HG02943 (cell line): Measurements from ENCODE around the gene GPR34.
"Not testable (repeated sequence)": the region's sequence is repeated elsewhere in the genome, so short reads cannot be mapped to it uniquely, and the experiment has no call there.

ENCODE experiments used
- ATAC-seq: cut with Tn5 transposase; IDR thresholded peaks from one replicate; pipeline ENCODE4 v1.9.1; 2021; ENCODE audit warnings: mild to moderate bottlenecking, low read depth, moderate library complexity; ENCODE audit not compliant: unreplicated experiment

GPR34 gene, protein sequence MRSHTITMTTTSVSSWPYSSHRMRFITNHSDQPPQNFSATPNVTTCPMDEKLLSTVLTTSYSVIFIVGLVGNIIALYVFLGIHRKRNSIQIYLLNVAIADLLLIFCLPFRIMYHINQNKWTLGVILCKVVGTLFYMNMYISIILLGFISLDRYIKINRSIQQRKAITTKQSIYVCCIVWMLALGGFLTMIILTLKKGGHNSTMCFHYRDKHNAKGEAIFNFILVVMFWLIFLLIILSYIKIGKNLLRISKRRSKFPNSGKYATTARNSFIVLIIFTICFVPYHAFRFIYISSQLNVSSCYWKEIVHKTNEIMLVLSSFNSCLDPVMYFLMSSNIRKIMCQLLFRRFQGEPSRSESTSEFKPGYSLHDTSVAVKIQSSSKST

GRCh38 chrX:41688835-41689234, at the start of gene GPR34:
Gene GPR34 (plus strand): TSS chrX:41688973. CDS start chrX:41695634, 6,661 bp downstream.
- no peak for ATAC-seq

GRCh38 chrX:41646201-41646600, 42.6 kb upstream of the GPR34 start:
- ATAC-seq, result not testable (repeated sequence)

GRCh38 chrX:41653125-41653524, 35.6 kb upstream of the GPR34 start:
- no peak for ATAC-seq

DNA sequence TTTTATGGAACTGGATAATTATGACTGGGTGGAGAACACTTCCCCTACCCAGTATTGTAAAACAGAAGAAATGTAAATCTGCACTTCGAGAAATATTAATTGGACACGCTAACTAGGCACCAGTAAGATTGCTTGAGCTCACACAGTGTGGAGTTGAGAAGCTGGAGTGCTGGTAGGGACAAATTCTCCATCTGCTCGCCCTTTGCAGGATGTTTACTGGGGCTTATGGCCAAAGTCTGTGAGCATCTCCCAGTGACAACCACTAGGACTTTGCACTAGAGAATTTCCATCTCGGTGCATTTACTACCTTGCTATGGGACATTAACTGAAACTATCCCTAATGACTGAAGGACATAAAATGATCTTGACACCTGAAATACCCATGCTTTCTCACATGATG, 33.7 kb upstream of the GPR34 start:
- no peak for ATAC-seq

- ATAC-seq, result no peak
These were observed 33.1 kb upstream of the GPR34 start for GRCh38 chrX:41655631-41656030.

- ATAC-seq, result no peak
These were observed 27.2 kb upstream of the GPR34 start for GRCh38 chrX:41661366-41662095.

GRCh38 chrX:41664375-41664901, 24.3 kb upstream of the GPR34 start:
- ATAC-seq, result peak; percentile 81

DNA sequence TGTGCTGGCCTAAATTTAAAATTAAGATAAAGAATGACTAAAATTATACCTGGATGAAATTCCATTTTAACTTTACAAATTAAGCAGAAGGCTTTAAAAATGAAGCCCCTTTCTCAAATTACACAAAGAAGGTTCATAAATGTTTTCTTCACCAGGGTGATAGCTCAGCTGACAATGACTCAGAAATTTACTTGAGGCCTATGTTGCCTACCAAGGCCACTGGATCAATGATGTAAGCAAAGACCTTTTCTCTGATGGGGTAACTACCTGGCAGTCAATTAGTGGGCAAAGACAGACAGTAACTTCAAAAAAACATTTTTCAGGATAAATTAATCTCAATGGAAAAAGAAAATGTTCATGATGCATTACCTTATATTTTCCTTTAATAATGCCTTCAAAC, 23.9 kb upstream of the GPR34 start:
- ATAC-seq, result no peak

DNA sequence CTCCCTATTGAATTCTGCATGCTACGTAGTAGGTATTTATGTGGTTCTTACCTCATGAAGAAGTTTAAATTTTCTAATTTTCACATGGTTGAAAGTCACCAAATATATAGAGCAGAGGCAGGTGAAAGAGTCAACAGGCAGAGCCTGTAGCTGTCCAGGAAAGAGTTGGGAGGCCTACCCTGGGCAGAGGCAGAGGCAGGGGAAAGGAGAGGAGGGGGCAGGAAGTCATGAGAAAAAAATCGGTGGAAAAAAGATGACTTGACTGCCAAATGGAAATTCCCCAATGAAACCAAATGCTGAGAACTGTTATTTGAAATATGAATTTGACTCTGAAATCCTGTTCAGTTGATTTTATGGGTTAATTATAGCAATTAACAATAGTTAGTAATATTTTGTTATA, 23.1 kb upstream of the GPR34 start:
- no peak for ATAC-seq

DNA sequence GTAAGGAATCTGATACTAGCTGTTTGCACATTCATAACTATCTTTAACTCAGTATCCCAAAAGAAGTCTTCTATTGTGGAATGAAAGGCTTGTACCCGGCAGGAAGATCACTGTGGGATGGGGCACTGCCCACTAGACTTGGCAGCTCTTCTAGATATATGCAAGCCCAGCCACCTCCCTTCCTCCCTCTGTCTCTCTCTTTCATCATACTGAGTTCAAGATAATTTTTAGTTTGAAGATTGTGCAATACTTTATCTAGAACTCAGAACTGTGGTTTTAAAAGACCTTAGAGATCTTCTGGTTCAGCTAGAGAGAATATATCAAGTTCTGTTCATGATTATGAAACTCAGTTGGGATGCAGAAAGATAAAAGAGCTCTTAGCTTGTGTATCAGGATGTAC, 22.5 kb upstream of the GPR34 start:
- ATAC-seq, result no peak

- no peak for ATAC-seq
These were observed 21.1 kb upstream of the GPR34 start for GRCh38 chrX:41667631-41668030.

DNA sequence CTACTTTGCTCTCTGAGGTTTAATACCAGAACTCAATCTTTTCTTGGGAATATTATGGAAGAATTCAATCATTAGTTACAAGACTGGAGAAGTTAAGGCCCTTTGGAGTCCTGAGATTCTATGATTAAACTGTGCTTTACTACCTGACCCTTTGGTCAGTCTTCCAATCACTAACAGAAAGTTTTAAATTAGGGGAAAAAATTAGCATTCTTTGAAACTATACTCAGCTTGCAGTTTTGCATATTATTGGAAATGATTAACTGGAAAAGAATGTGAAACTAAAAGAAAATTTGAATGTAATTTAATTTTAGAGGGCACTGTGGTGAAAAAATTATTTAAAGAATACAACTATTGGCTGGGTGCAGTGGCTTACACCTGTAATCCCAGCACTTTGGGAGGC, 18.7 kb upstream of the GPR34 start:
- ATAC-seq, result no peak

- no peak for ATAC-seq
These were observed 17.7 kb upstream of the GPR34 start for GRCh38 chrX:41671082-41671481.

GRCh38 chrX:41672643-41673042, 16.1 kb upstream of the GPR34 start:
- ATAC-seq, result no peak

DNA sequence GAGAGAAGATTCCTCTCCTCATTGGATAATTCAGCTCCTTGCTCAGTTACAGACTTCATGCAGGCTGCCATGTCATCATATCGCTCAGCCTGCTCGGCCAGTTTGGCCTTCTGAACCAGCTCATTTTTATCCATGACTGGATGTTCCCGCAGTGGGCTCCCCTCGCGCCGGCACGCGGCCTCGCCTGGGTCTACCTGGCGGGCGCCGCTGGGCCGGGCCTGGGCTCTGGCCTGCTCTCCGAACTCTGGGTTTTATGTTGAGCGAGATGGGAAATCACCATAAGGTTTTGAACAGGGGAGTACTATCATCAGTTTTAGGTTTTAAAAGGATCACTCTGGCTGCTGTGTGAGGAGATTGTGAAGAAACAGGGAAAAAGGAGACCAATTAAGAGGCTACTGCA, 12.4 kb upstream of the GPR34 start:
- not testable (repeated sequence) for ATAC-seq

DNA sequence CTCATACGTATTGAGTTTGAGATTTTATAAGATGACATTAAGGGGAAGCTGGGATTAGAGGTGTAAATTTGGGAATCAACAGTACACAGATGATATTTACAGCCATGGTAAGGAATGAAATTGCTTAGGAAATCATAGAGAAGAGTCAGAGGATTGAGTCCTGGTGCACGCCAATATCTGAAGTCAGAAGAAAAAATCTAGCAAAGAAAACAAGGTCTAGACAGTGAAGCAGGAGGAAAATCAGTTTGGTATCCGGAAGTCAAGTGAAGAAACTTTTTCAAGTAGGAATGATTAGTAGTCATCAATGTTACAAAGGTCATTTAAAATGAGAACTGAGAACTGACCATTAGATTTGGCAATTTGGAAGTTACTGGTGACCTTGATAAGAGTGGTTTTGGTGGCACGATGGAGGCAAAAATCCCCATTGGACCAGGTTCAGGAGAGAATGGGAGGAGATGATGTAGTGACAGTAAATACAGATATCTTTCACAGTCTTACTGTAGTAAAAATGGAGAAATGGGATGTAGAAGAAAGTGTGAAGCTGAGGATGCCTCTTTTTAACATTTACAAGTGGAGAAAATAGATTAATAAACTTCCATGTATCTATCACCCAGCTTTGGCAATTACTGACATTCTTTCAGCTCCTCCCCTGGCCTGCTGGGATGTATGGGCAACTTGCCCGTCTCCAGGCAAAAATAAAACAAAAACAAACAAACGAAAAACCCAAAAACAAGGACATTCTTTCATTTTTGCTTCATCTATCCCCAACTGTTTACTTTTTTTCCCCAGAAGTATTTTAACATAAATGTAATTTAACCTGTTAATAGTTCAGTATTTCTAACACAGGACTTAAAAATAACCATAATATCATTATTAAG, 11.4 kb upstream of the GPR34 start:
- ATAC-seq, result no peak

DNA sequence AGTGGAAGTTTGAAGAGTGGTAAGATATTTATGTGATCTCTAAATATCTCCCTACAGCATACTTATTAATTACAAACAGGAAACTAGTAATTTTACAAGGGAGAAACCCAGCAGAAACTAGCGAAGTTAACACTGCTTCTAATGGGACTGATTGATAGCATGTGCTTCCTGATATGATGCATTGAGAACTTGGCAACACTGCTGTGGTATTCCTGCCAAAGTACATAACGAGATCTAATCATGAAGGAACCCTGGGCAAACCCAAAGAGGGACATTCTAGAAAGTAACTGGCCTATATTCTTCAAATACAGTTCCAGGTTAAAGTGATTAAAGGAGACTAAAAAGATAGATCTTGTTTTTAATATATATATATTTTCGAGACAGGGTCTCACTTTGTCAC, 4.6 kb upstream of the GPR34 start:
- no peak for ATAC-seq

- ATAC-seq, result no peak
These were observed 3.8 kb upstream of the GPR34 start for GRCh38 chrX:41684940-41685339.

DNA sequence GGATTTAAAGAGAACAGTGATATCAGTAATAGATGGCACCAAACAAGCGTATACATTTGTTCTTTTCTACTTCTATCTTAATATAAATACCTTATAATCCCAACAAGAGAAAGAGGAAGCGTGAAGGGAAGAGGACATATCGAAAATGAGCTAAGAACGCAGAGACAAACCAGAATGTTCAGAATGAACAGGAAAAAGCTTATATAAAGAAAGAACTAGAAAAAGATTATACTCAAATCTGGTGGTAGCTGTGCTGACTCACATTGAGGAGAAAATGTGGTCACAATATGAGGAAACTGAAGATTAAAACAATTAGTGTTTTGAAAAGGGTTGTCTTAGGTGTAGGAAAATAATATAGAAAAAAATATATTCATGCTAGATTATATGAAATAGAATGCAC, 2.0 kb upstream of the GPR34 start:
- ATAC-seq, result no peak

GRCh38 chrX:41688156-41688555, 617 bp upstream of the GPR34 start:
- ATAC-seq, result no peak

GRCh38 chrX:41689711-41690110, 938 bp downstream of the GPR34 start:
- ATAC-seq, result no peak
